HepG2 (cell line): ENCODE measurements around the gene BLCAP. TPM values are rescaled to one million over a fixed set of nuclear protein-coding genes. Genes with fewer than 3 reads are reported as not detected.

ENCODE experiments used
- POLR2G ChIP-seq: fragments of 200-400 bp; formaldehyde crosslinking; IDR thresholded peaks from 2 replicates; pipeline ENCODE4 v1.6.1; 2018; ENCODE audit warnings: mild to moderate bottlenecking, low read depth, low read length, moderate library complexity
- SALL2 ChIP-seq: sonication (generic); formaldehyde crosslinking; IDR thresholded peaks from 2 replicates; pipeline ENCODE4 v1.8.1; 2023; ENCODE audit warnings: mild to moderate bottlenecking, missing genetic modification reagents, inconsistent platforms
- TAF15 ChIP-seq: fragments of 200-400 bp; formaldehyde crosslinking; IDR thresholded peaks from one replicate; pipeline ENCODE4 v1.6.1; 2018; ENCODE audit warnings: mild to moderate bottlenecking, low read depth, low read length; ENCODE audit not compliant: poor library complexity, severe bottlenecking
- ZBTB7B ChIP-seq: sonication (generic); formaldehyde crosslinking; IDR thresholded peaks from 2 replicates; pipeline ENCODE4 v1.4.0; 2020; ENCODE audit warnings: missing genetic modification reagents
- ZNF263 ChIP-seq: sonication (generic); formaldehyde crosslinking; IDR thresholded peaks from 2 replicates; pipeline ENCODE4 v1.4.0; 2020; ENCODE audit warnings: missing genetic modification reagents
- ZNF280D ChIP-seq: sonication (generic); formaldehyde crosslinking; IDR thresholded peaks from 2 replicates; pipeline ENCODE4 v1.5.1; 2020; ENCODE audit warnings: mild to moderate bottlenecking, missing genetic modification reagents
- ZNF446 ChIP-seq: sonication (generic); formaldehyde crosslinking; IDR thresholded peaks from 2 replicates; pipeline ENCODE4 v1.5.0; 2020; ENCODE audit warnings: mild to moderate bottlenecking, missing genetic modification reagents
- ZSCAN12 ChIP-seq: sonication (generic); formaldehyde crosslinking; IDR thresholded peaks from 2 replicates; pipeline ENCODE4 v1.9.0; 2021; ENCODE audit warnings: mild to moderate bottlenecking, missing genetic modification reagents
- polyA plus RNA-seq, 8 experiments: library from polyadenylated mRNA; depleted of rRNA in 3 of 8; stranded (reverse) in 7 of 8; unstranded in 1 of 8; fragments of >200 nt; fragmentation: Illumina TruSeq in 4 of 8; extraction: Trizol in 4 of 8; gene quantifications; 2 replicates each; pipeline versions ENCODE4 v1.2.1 to v1.2.3, GENCODE V29; 2011 to 2016; ENCODE audit warnings: low read depth in 4 of 8, missing spikeins in 1 of 8, mixed read lengths in 1 of 8; ENCODE audit not compliant: insufficient read depth in 1 of 8
- total RNA-seq, 5 experiments: library from RNA; depleted of rRNA; stranded (reverse); fragments of >200 nt; fragmentation: Illumina TruSeq; extraction: Trizol; gene quantifications; 2 replicates each; pipeline ENCODE4 v1.2.3, GENCODE V29; 2016; ENCODE audit warnings: low read depth in 1 of 5
- TF ChIP-seq, protein P1 (sequence below): sonication (generic); formaldehyde crosslinking; IDR thresholded peaks from 2 replicates; pipeline ENCODE4 v1.5.1; 2020; ENCODE audit warnings: mild to moderate bottlenecking, missing genetic modification reagents, moderate library complexity

The BLCAP gene
- total and polyA plus RNA-seq, 2 of the 13 experiments (the other 11 are each of a cell fraction or from before 2014, with no cell fraction given): 52.4 to 86.8 TPM

DNA sequence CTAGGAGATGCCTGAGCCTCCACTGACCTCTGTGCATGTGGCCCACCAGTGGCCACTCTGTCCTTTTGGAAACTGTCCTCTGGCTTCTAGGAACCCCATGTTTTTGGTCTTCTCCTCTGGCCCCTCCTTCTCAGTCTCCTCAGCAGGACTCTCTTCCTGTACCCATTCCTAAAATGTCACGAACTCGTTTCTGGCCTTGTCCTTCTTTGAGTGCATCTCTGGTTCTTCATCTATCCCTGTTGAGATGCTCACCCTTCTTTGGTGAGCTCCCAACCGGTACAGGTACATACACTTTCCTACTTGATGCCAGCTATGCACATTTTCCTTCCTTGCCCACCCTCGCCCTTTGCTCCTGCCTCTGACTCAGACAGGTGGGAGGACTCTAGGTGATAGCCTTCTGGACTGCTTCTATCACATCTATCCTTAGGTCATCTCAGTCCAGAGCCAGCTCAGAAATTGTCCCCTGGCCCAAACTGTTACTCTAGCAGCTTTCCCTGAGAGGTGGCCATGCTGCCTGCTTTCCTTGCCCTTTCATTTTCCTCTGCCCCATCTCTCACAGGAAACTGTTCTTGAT, 21.4 kb downstream of the BLCAP start (continued):
- TF ChIP-seq, protein P1, sequence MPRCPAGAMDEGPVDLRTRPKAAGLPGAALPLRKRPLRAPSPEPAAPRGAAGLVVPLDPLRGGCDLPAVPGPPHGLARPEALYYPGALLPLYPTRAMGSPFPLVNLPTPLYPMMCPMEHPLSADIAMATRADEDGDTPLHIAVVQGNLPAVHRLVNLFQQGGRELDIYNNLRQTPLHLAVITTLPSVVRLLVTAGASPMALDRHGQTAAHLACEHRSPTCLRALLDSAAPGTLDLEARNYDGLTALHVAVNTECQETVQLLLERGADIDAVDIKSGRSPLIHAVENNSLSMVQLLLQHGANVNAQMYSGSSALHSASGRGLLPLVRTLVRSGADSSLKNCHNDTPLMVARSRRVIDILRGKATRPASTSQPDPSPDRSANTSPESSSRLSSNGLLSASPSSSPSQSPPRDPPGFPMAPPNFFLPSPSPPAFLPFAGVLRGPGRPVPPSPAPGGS (CRISPR knock-in tag): no peak
- TF ChIP-seq ZNF280D (no peak), TAF15 (no peak), POLR2G (0 out of 2 replicates have a peak, but pooled peaks have one; percentile 17), ZBTB7B (CRISPR knock-in tag) (no peak), ZNF446 (CRISPR knock-in tag) (no peak), SALL2 (CRISPR knock-in tag) (no peak), ZNF263 (CRISPR knock-in tag) (peak; percentile 63; the same call in 1 of the 2 replicates), ZSCAN12 (CRISPR knock-in tag) (no peak)
